Measurements from ENCODE around the gene FMN1. TPM values are rescaled to one million over a fixed set of nuclear protein-coding genes. Genes with fewer than 3 reads are reported as not detected.
A peak's percentile ranks its signal among the peaks of the same experiment; 100 is the strongest.

FMN1 gene
- polyA plus RNA-seq, 4 donors, result 0.54 to 2.1 (median 0.86) TPM

- no peak for FAIRE-seq
Observed at GRCh38 chr15:33019354-33019981, 175.0 kb downstream of the FMN1 start.

GRCh38 chr15:33016405-33017024 lies 178.0 kb downstream of the FMN1 start:
- DNase-seq (no peak), FAIRE-seq (no peak)
- Histone ChIP-seq H3K4me1 (ENCODE audit: control insufficient read depth in 3 of 3, insufficient read depth in 2 of 3, low read depth in 1 of 3, low read length in 2 of 3) (no peaks in the 10 kb centered on the region), H3K27me3 (ENCODE audit: control insufficient read depth in 3 of 3, insufficient read depth in 3 of 3, low read length in 3 of 3) (no peaks in the 10 kb centered on the region), H3K27ac (ENCODE audit: low read depth in 1 of 3, low read length in 2 of 3) (no peak overlapping the region), H3K4me3 (ENCODE audit: low read depth in 1 of 3, low read length in 3 of 3) (no peak overlapping the region), H3K9me3 (ENCODE audit: control insufficient read depth in 2 of 2, insufficient read depth in 1 of 2, low read depth in 1 of 2, low read length in 1 of 2) (no peaks in the 10 kb centered on the region), H3K36me3 (ENCODE audit: control insufficient read depth in 3 of 3, insufficient read depth in 2 of 3, low read depth in 1 of 3, low read length in 3 of 3) (no peaks in the 10 kb centered on the region)
- WGBS, 3 donors, result 83 to 84% (median 83%) methylated on average over 10 of the region's 10 CpGs

More at GRCh38 chr15:33019354-33019981, 175.0 kb downstream of the FMN1 start:
- H3K4me1 ChIP-seq (ENCODE audit: control insufficient read depth in 3 of 3, insufficient read depth in 2 of 3, low read depth in 1 of 3, low read length in 2 of 3), result no peaks in the 10 kb centered on the region
- H3K4me3 ChIP-seq (ENCODE audit: low read depth in 1 of 3, low read length in 3 of 3), result no peak overlapping the region
- no peak for DNase-seq
- no peaks in the 10 kb centered on the region for H3K27me3 ChIP-seq (ENCODE audit: control insufficient read depth in 3 of 3, insufficient read depth in 3 of 3, low read length in 3 of 3)
- no peak overlapping the region for H3K27ac ChIP-seq (ENCODE audit: low read depth in 1 of 3, low read length in 2 of 3)
- WGBS, 3 donors, result 92 to 97% (median 96%) methylated on average over 43 of the region's 43 CpGs
- no peaks in the 10 kb centered on the region for H3K36me3 ChIP-seq (ENCODE audit: control insufficient read depth in 3 of 3, insufficient read depth in 2 of 3, low read depth in 1 of 3, low read length in 3 of 3)
- H3K9me3 ChIP-seq (ENCODE audit: control insufficient read depth in 2 of 2, insufficient read depth in 1 of 2, low read depth in 1 of 2, low read length in 1 of 2), result no peaks in the 10 kb centered on the region

GRCh38 chr15:33014586-33014985 lies 179.9 kb downstream of the FMN1 start:
- Histone ChIP-seq H3K27ac (ENCODE audit: low read depth in 1 of 3, low read length in 2 of 3) (no peak overlapping the region), H3K27me3 (ENCODE audit: control insufficient read depth in 3 of 3, insufficient read depth in 3 of 3, low read length in 3 of 3) (no peaks in the 10 kb centered on the region), H3K36me3 (ENCODE audit: control insufficient read depth in 3 of 3, insufficient read depth in 2 of 3, low read depth in 1 of 3, low read length in 3 of 3) (no peaks in the 10 kb centered on the region), H3K4me1 (ENCODE audit: control insufficient read depth in 3 of 3, insufficient read depth in 2 of 3, low read depth in 1 of 3, low read length in 2 of 3) (no peaks in the 10 kb centered on the region), H3K4me3 (ENCODE audit: low read depth in 1 of 3, low read length in 3 of 3) (no peak overlapping the region), H3K9me3 (ENCODE audit: control insufficient read depth in 2 of 2, insufficient read depth in 1 of 2, low read depth in 1 of 2, low read length in 1 of 2) (no peaks in the 10 kb centered on the region)
- WGBS, 3 donors, result 79 to 88% (median 86%) methylated on average over 1 of the region's 1 CpG
- FAIRE-seq (no peak), DNase-seq (no peak)

GRCh38 chr15:33013827-33014445 lies 180.6 kb downstream of the FMN1 start:
- H3K27me3 ChIP-seq (ENCODE audit: control insufficient read depth in 3 of 3, insufficient read depth in 3 of 3, low read length in 3 of 3), result no peaks in the 10 kb centered on the region
- DNase-seq (peak in 1 of 2 donors; percentile 50), FAIRE-seq (no peak)
- 43 to 54% (median 51%) methylated on average over 3 of the region's 3 CpGs for WGBS, 3 donors
- H3K9me3 ChIP-seq (ENCODE audit: control insufficient read depth in 2 of 2, insufficient read depth in 1 of 2, low read depth in 1 of 2, low read length in 1 of 2), result no peaks in the 10 kb centered on the region
- no peak overlapping the region for H3K4me3 ChIP-seq (ENCODE audit: low read depth in 1 of 3, low read length in 3 of 3)
- no peaks in the 10 kb centered on the region for H3K4me1 ChIP-seq (ENCODE audit: control insufficient read depth in 3 of 3, insufficient read depth in 2 of 3, low read depth in 1 of 3, low read length in 2 of 3)
- H3K36me3 ChIP-seq (ENCODE audit: control insufficient read depth in 3 of 3, insufficient read depth in 2 of 3, low read depth in 1 of 3, low read length in 3 of 3), result no peaks in the 10 kb centered on the region
- H3K27ac ChIP-seq (ENCODE audit: low read depth in 1 of 3, low read length in 2 of 3), result no peak overlapping the region

- Histone ChIP-seq H3K36me3 (ENCODE audit: control insufficient read depth in 3 of 3, insufficient read depth in 2 of 3, low read depth in 1 of 3, low read length in 3 of 3) (no peaks in the 10 kb centered on the region), H3K4me3 (ENCODE audit: low read depth in 1 of 3, low read length in 3 of 3) (no peak overlapping the region), H3K27me3 (ENCODE audit: control insufficient read depth in 3 of 3, insufficient read depth in 3 of 3, low read length in 3 of 3) (no peaks in the 10 kb centered on the region), H3K4me1 (ENCODE audit: control insufficient read depth in 3 of 3, insufficient read depth in 2 of 3, low read depth in 1 of 3, low read length in 2 of 3) (no peaks in the 10 kb centered on the region), H3K9me3 (ENCODE audit: control insufficient read depth in 2 of 2, insufficient read depth in 1 of 2, low read depth in 1 of 2, low read length in 1 of 2) (no peaks in the 10 kb centered on the region), H3K27ac (ENCODE audit: low read depth in 1 of 3, low read length in 2 of 3) (no peak overlapping the region)
- FAIRE-seq (no peak), DNase-seq (no peak)
- WGBS, 3 donors, result 80 to 90% (median 84%) methylated on average over 3 of the region's 3 CpGs
Observed at GRCh38 chr15:33011976-33012375, 182.5 kb downstream of the FMN1 start.

GRCh38 chr15:33009603-33010002 lies 184.9 kb downstream of the FMN1 start:
- 78 to 91% (median 87%) methylated on average over 4 of the region's 4 CpGs for WGBS, 3 donors
- Histone ChIP-seq H3K27ac (ENCODE audit: low read depth in 1 of 3, low read length in 2 of 3) (no peak overlapping the region), H3K9me3 (ENCODE audit: control insufficient read depth in 2 of 2, insufficient read depth in 1 of 2, low read depth in 1 of 2, low read length in 1 of 2) (no peaks in the 10 kb centered on the region), H3K4me3 (ENCODE audit: low read depth in 1 of 3, low read length in 3 of 3) (no peak overlapping the region), H3K36me3 (ENCODE audit: control insufficient read depth in 3 of 3, insufficient read depth in 2 of 3, low read depth in 1 of 3, low read length in 3 of 3) (no peaks in the 10 kb centered on the region), H3K4me1 (ENCODE audit: control insufficient read depth in 3 of 3, insufficient read depth in 2 of 3, low read depth in 1 of 3, low read length in 2 of 3) (no peaks in the 10 kb centered on the region), H3K27me3 (ENCODE audit: control insufficient read depth in 3 of 3, insufficient read depth in 3 of 3, low read length in 3 of 3) (no peaks in the 10 kb centered on the region)
- no peak for DNase-seq
- FAIRE-seq, result no peak

GRCh38 chr15:33009026-33009425 lies 185.5 kb downstream of the FMN1 start:
- FAIRE-seq (no peak), DNase-seq (no peak)
- Histone ChIP-seq H3K27me3 (ENCODE audit: control insufficient read depth in 3 of 3, insufficient read depth in 3 of 3, low read length in 3 of 3) (no peaks in the 10 kb centered on the region), H3K4me3 (ENCODE audit: low read depth in 1 of 3, low read length in 3 of 3) (no peak overlapping the region), H3K9me3 (ENCODE audit: control insufficient read depth in 2 of 2, insufficient read depth in 1 of 2, low read depth in 1 of 2, low read length in 1 of 2) (no peaks in the 10 kb centered on the region), H3K27ac (ENCODE audit: low read depth in 1 of 3, low read length in 2 of 3) (no peak overlapping the region), H3K36me3 (ENCODE audit: control insufficient read depth in 3 of 3, insufficient read depth in 2 of 3, low read depth in 1 of 3, low read length in 3 of 3) (no peaks in the 10 kb centered on the region), H3K4me1 (ENCODE audit: control insufficient read depth in 3 of 3, insufficient read depth in 2 of 3, low read depth in 1 of 3, low read length in 2 of 3) (no peaks in the 10 kb centered on the region)
- WGBS, 3 donors, result 75 to 89% (median 75%) methylated on average over 5 of the region's 5 CpGs

- no peaks in the 10 kb centered on the region for H3K36me3 ChIP-seq (ENCODE audit: control insufficient read depth in 3 of 3, insufficient read depth in 2 of 3, low read depth in 1 of 3, low read length in 3 of 3)
- no peak overlapping the region for H3K4me3 ChIP-seq (ENCODE audit: low read depth in 1 of 3, low read length in 3 of 3)
- H3K9me3 ChIP-seq (ENCODE audit: control insufficient read depth in 2 of 2, insufficient read depth in 1 of 2, low read depth in 1 of 2, low read length in 1 of 2), result no peaks in the 10 kb centered on the region
- no peak for DNase-seq
- no peaks in the 10 kb centered on the region for H3K4me1 ChIP-seq (ENCODE audit: control insufficient read depth in 3 of 3, insufficient read depth in 2 of 3, low read depth in 1 of 3, low read length in 2 of 3)
- no peaks in the 10 kb centered on the region for H3K27me3 ChIP-seq (ENCODE audit: control insufficient read depth in 3 of 3, insufficient read depth in 3 of 3, low read length in 3 of 3)
- WGBS, 3 donors, result 44 to 79% (median 58%) methylated on average over 3 of the region's 3 CpGs
- H3K27ac ChIP-seq (ENCODE audit: low read depth in 1 of 3, low read length in 2 of 3), result no peak overlapping the region
- FAIRE-seq, result no peak
Observed at GRCh38 chr15:33008284-33008995, 186.1 kb downstream of the FMN1 start.
